Neural cell (in vitro differentiated cells): ENCODE data around the gene MED12. TPM values are rescaled to one million over a fixed set of nuclear protein-coding genes. Genes with fewer than 3 reads are reported as not detected.

Experiments
- H2AFZ ChIP-seq: fragments of 200-600, 300-800 bp; sonication (generic), shearing (Covaris generic); 2 replicates; pipeline ENCODE4 v1.6.0; 2014; ENCODE audit warnings: low read depth, mild to moderate bottlenecking, antibody characterized with exemption, low read length, moderate library complexity
- H3F3A ChIP-seq: fragments of 200-600 bp; shearing (Covaris generic); 2 replicates; pipeline ENCODE4 v1.6.1; 2016; ENCODE audit warnings: mild to moderate bottlenecking, moderate library complexity, mixed read lengths, antibody characterized with exemption, low read length; ENCODE audit not compliant: insufficient read depth, poor library complexity, severe bottlenecking
- H3K27ac ChIP-seq: fragments of 200-600, 300-800 bp; sonication (generic), shearing (Covaris generic); 2 replicates; pipeline ENCODE4 v1.5.1; 2014; ENCODE audit warnings: mild to moderate bottlenecking, low read length, moderate library complexity
- H3K27me3 ChIP-seq: fragments of 300-800, 200-600 bp; sonication (generic), shearing (Covaris generic); 2 replicates; pipeline ENCODE4 v1.6.0; 2014; ENCODE audit warnings: mild to moderate bottlenecking, low read depth, low read length, moderate library complexity; ENCODE audit not compliant: insufficient read depth
- H3K36me3 ChIP-seq: fragments of 300-800, 200-600 bp; sonication (generic), shearing (Covaris generic); 2 replicates; pipeline ENCODE4 v1.5.1; 2014; ENCODE audit warnings: mild to moderate bottlenecking, antibody characterized with exemption, low read length, moderate library complexity; ENCODE audit not compliant: insufficient read depth
- H3K4me2 ChIP-seq: fragments of 300-800, 200-600 bp; sonication (generic), shearing (Covaris generic); 2 replicates; pipeline ENCODE4 v1.6.0; 2014; ENCODE audit warnings: mild to moderate bottlenecking, low read length
- H3K4me3 ChIP-seq: fragments of 300-800, 200-600 bp; sonication (generic), shearing (Covaris generic); 2 replicates; pipeline ENCODE4 v1.5.1; 2014; ENCODE audit warnings: mild to moderate bottlenecking, low read length, moderate library complexity
- H3K79me2 ChIP-seq: fragments of 200-600 bp; shearing (Covaris generic); replicated peaks from 2 replicates; pipeline ENCODE4 v1.6.0; 2014; ENCODE audit warnings: mild to moderate bottlenecking, low read length, moderate library complexity; ENCODE audit not compliant: insufficient read depth
- H3K9ac ChIP-seq: fragments of 300-800, 200-600 bp; sonication (generic), shearing (Covaris generic); 2 replicates; pipeline ENCODE4 v1.6.1; 2016; ENCODE audit warnings: mild to moderate bottlenecking, low read length, mixed read lengths
- H3K9me2 ChIP-seq: fragments of 200-600 bp; shearing (Covaris generic); 2 replicates; pipeline ENCODE4 v1.6.1; 2016; ENCODE audit warnings: mild to moderate bottlenecking, low read length, mixed read lengths; ENCODE audit not compliant: insufficient read depth
- H3K9me3 ChIP-seq: fragments of 200-600, 300-800 bp; sonication (generic), shearing (Covaris generic); 2 replicates; pipeline ENCODE4 v1.6.1; 2016; ENCODE audit warnings: mild to moderate bottlenecking, mixed run types, low read length, moderate library complexity, mixed read lengths
- H4K20me1 ChIP-seq: fragments of 200-600 bp; shearing (Covaris generic); 2 replicates; pipeline ENCODE4 v1.6.1; 2016; ENCODE audit warnings: mild to moderate bottlenecking, mixed run types; ENCODE audit not compliant: insufficient read depth
- EP300 ChIP-seq: fragments of 450-650 bp; conservative IDR thresholded peaks from 2 replicates; pipeline ENCODE4 v1.6.1; 2014; ENCODE audit warnings: antibody characterized with exemption, mild to moderate bottlenecking, moderate library complexity; ENCODE audit not compliant: poor library complexity, severe bottlenecking
- EZH2 ChIP-seq: fragments of 200-600, 300-800 bp; shearing (Covaris generic), sonication (generic); IDR thresholded peaks from 2 replicates; pipeline ENCODE4 v1.6.1; 2014; ENCODE audit warnings: antibody characterized with exemption, low read length, borderline replicate concordance, mild to moderate bottlenecking; ENCODE audit not compliant: insufficient read depth, poor library complexity, severe bottlenecking
- MXI1 ChIP-seq: fragments of 450-650 bp; conservative IDR thresholded peaks from 2 replicates; pipeline ENCODE4 v1.6.1; 2014; ENCODE audit warnings: antibody characterized with exemption, mild to moderate bottlenecking; ENCODE audit not compliant: poor library complexity, severe bottlenecking
- POLR2AphosphoS5 ChIP-seq: IDR thresholded peaks from 2 replicates; pipeline ENCODE4 v1.6.1; 2012
- RAD21 ChIP-seq: fragments of 450-650 bp; conservative IDR thresholded peaks from 2 replicates; pipeline ENCODE4 v1.6.1; 2014; ENCODE audit warnings: antibody characterized with exemption, mild to moderate bottlenecking, moderate library complexity
- SMC3 ChIP-seq: fragments of 450-650 bp; conservative IDR thresholded peaks from 2 replicates; pipeline ENCODE4 v1.6.1; 2014; ENCODE audit warnings: antibody characterized with exemption, mild to moderate bottlenecking, moderate library complexity; ENCODE audit not compliant: poor library complexity
- TAF1 ChIP-seq: IDR thresholded peaks from 2 replicates; pipeline ENCODE4 v1.6.1; 2012; ENCODE audit warnings: low read depth
- polyA plus RNA-seq: library from polyadenylated mRNA; depleted of rRNA; stranded (reverse); fragments of >200 nt; gene quantifications from 2 replicates; pipeline ENCODE4 v1.2.3, GENCODE V29; 2014
- TF ChIP-seq, protein P1 (sequence below): fragments of 450-650 bp; IDR thresholded peaks from 2 replicates; pipeline ENCODE4 v1.5.1; 2014; ENCODE audit warnings: antibody characterized with exemption, mild to moderate bottlenecking, moderate library complexity; ENCODE audit not compliant: poor library complexity, severe bottlenecking
- TF ChIP-seq, protein P2 (sequence below): IDR thresholded peaks from 2 replicates; pipeline ENCODE4 v1.6.1; 2012; ENCODE audit warnings: borderline replicate concordance

The MED12 gene
- polyA plus RNA-seq, 1 donor from 2014 or later = 5.6 TPM

DNA sequence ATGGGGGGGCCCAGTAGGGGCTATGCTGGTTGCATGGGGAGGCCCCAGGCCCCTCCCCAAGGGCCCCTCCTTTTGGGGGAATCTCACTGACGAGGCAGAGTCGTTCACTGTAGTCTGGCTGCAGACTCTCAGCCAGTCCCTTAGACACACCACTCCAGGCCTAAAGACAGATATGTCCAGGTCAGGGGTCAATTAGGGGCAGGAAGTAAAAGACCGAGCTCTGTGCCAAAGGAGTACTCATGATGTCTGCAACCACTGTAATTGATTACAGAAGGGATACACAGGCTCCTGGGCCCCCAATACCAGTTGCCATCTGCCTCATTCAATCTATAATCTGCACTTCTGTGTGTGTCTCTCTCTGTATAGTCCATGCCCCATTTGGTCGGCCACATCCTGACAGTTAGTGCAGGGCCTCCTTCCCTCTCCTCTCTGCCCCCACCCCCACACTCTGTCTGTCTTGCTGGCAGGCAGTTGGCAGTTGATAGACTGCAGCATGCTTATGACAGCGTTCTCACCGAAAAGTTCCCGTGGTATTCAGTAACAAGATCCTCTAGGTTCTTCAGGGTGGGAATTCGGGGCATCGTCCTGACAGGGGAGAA lies 10.5 kb upstream of the MED12 start:
- TF ChIP-seq POLR2AphosphoS5 (no peak), TAF1 (no peak), EZH2 (no peak), EP300 (no peak), MXI1 (no peak), RAD21 (no peak), SMC3 (no peak)
- TF ChIP-seq, protein P1, sequence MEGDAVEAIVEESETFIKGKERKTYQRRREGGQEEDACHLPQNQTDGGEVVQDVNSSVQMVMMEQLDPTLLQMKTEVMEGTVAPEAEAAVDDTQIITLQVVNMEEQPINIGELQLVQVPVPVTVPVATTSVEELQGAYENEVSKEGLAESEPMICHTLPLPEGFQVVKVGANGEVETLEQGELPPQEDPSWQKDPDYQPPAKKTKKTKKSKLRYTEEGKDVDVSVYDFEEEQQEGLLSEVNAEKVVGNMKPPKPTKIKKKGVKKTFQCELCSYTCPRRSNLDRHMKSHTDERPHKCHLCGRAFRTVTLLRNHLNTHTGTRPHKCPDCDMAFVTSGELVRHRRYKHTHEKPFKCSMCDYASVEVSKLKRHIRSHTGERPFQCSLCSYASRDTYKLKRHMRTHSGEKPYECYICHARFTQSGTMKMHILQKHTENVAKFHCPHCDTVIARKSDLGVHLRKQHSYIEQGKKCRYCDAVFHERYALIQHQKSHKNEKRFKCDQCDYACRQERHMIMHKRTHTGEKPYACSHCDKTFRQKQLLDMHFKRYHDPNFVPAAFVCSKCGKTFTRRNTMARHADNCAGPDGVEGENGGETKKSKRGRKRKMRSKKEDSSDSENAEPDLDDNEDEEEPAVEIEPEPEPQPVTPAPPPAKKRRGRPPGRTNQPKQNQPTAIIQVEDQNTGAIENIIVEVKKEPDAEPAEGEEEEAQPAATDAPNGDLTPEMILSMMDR = no peak
- TF ChIP-seq, protein P2, sequence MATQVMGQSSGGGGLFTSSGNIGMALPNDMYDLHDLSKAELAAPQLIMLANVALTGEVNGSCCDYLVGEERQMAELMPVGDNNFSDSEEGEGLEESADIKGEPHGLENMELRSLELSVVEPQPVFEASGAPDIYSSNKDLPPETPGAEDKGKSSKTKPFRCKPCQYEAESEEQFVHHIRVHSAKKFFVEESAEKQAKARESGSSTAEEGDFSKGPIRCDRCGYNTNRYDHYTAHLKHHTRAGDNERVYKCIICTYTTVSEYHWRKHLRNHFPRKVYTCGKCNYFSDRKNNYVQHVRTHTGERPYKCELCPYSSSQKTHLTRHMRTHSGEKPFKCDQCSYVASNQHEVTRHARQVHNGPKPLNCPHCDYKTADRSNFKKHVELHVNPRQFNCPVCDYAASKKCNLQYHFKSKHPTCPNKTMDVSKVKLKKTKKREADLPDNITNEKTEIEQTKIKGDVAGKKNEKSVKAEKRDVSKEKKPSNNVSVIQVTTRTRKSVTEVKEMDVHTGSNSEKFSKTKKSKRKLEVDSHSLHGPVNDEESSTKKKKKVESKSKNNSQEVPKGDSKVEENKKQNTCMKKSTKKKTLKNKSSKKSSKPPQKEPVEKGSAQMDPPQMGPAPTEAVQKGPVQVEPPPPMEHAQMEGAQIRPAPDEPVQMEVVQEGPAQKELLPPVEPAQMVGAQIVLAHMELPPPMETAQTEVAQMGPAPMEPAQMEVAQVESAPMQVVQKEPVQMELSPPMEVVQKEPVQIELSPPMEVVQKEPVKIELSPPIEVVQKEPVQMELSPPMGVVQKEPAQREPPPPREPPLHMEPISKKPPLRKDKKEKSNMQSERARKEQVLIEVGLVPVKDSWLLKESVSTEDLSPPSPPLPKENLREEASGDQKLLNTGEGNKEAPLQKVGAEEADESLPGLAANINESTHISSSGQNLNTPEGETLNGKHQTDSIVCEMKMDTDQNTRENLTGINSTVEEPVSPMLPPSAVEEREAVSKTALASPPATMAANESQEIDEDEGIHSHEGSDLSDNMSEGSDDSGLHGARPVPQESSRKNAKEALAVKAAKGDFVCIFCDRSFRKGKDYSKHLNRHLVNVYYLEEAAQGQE = no peak
- no peak overlapping the region for H2AFZ ChIP-seq
- no peaks in the 10 kb centered on the region for H3K79me2 ChIP-seq
- no peaks in the 10 kb centered on the region for H3K36me3 ChIP-seq
- H3K9ac ChIP-seq = no peak overlapping the region
- no peaks in the 10 kb centered on the region for H3F3A ChIP-seq
- H3K4me3 ChIP-seq = no peak overlapping the region
- no peaks in the 10 kb centered on the region for H3K9me3 ChIP-seq
- H4K20me1 ChIP-seq = no peaks in the 10 kb centered on the region
- H3K4me2 ChIP-seq = no peak overlapping the region
- H3K27me3 ChIP-seq = no peaks in the 10 kb centered on the region
- no peak overlapping the region for H3K27ac ChIP-seq
- H3K9me2 ChIP-seq = no peaks in the 10 kb centered on the region

DNA sequence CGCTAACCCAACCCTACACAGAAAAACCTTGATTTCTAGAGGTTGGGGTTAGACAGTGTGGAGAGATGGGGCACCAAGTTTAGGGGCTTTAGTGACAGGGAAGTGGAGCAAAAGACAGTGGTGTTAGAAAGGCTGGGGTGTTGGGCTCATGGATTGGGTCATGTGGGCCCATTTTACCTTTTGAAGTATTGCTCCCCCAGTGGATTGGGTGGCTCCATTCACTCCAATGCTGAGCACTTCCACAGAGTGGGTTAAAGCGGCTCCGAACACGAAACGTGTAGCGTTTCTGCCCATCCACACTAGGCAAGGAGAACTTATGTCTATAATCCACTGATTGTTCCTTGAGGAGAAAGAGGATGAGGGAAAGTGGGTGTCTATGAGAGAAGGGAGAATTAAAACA lies 9.3 kb upstream of the MED12 start:
- Histone ChIP-seq H3K27ac (no peak overlapping the region), H3K36me3 (no peaks in the 10 kb centered on the region), H3K27me3 (no peaks in the 10 kb centered on the region), H4K20me1 (no peaks in the 10 kb centered on the region), H3F3A (no peaks in the 10 kb centered on the region), H3K79me2 (no peaks in the 10 kb centered on the region), H3K4me3 (no peak overlapping the region), H3K4me2 (no peak overlapping the region), H3K9ac (no peak overlapping the region), H3K9me2 (no peaks in the 10 kb centered on the region), H3K9me3 (no peaks in the 10 kb centered on the region), H2AFZ (no peak overlapping the region)
- TF ChIP-seq EP300 (no peak), MXI1 (no peak), SMC3 (no peak), POLR2AphosphoS5 (no peak), EZH2 (no peak), RAD21 (no peak), TAF1 (no peak)
- TF ChIP-seq, protein P1 = no peak
- TF ChIP-seq, protein P2 = no peak
